DND-41 (cell line): ENCODE results near the gene TRAK1.

Experiments used
- EZH2 ChIP-seq: IDR thresholded peaks from 3 replicates; pipeline ENCODE4 v1.6.1; 2012; ENCODE audit warnings: borderline replicate concordance, low read depth, mild to moderate bottlenecking, moderate library complexity, low read length, inconsistent platforms; ENCODE audit not compliant: severe bottlenecking
- TF ChIP-seq, protein P1 (sequence below): IDR thresholded peaks from 2 replicates; pipeline ENCODE4 v1.5.1; 2012; ENCODE audit warnings: borderline replicate concordance, low read length, moderate library complexity, mild to moderate bottlenecking; ENCODE audit not compliant: poor library complexity, severe bottlenecking; ENCODE audit errors: extremely low read depth

DNA sequence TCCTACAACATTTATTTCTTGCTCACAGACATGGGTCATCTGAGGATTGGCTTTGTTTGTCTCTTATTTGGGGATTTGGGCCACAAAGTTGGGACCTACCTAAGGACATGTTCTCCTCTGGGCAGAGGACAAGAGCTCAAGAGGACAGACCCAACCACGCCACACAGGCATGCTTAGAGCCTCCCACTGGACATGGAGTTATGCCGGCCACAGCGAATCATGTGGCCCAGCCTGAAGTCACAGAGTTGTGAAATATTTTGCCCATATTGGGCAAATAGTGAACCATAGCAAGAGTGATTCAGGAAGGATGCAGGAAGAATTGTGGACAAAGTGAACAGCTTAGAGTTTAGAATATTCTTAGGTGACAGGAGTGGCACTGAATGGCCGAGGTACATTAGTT, 9.9 kb downstream of the TRAK1 start:
- TF ChIP-seq, protein P1, sequence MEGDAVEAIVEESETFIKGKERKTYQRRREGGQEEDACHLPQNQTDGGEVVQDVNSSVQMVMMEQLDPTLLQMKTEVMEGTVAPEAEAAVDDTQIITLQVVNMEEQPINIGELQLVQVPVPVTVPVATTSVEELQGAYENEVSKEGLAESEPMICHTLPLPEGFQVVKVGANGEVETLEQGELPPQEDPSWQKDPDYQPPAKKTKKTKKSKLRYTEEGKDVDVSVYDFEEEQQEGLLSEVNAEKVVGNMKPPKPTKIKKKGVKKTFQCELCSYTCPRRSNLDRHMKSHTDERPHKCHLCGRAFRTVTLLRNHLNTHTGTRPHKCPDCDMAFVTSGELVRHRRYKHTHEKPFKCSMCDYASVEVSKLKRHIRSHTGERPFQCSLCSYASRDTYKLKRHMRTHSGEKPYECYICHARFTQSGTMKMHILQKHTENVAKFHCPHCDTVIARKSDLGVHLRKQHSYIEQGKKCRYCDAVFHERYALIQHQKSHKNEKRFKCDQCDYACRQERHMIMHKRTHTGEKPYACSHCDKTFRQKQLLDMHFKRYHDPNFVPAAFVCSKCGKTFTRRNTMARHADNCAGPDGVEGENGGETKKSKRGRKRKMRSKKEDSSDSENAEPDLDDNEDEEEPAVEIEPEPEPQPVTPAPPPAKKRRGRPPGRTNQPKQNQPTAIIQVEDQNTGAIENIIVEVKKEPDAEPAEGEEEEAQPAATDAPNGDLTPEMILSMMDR: no peak
- TF ChIP-seq EZH2: no peak
